ENCODE results near the gene EHF. TPM values are rescaled to one million over a fixed set of nuclear protein-coding genes. Genes with fewer than 3 reads are reported as not detected.

EHF gene
- total and polyA plus RNA-seq, 9 of the 15 experiments (the other 6 are each of a cell fraction or from before 2014, with no cell fraction given): 0.04 to 0.54 (median 0.37) TPM

GRCh38 chr11:34637303-34637702 lies 16.4 kb downstream of the EHF start:
- ChIA-PET POLR2A (no interaction called here), CTCF (ENCODE audit: low intra/inter-chr PET ratio) (no interaction called here)
- Histone ChIP-seq H3K4me3 (no peak overlapping the region), H3K9ac (ENCODE audit: insufficient read depth in 1 of 2, low read depth in 2 of 2, low read length in 2 of 2) (no peak overlapping the region), H3K4me2 (ENCODE audit: insufficient read depth, low read length) (no peak overlapping the region), H3K9me3 (replicated peaks; ENCODE audit: control insufficient read depth, insufficient read depth, low read depth, low read length) (no peaks in the 10 kb centered on the region), H3K4me1 (replicated peaks in 1 of 2; ENCODE audit: control insufficient read depth in 2 of 2, insufficient read depth in 2 of 2, low read length in 2 of 2) (peaks cover 5 to 7% of the 10 kb centered on the region in 2 experiments; a peak in 4 of 5 replicates), H3K27ac (ENCODE audit: extremely low read depth, low read depth, low read length) (no peak overlapping the region), H3K27me3 (ENCODE audit: control insufficient read depth in 2 of 2, insufficient read depth in 2 of 2, low read length in 2 of 2) (no peaks in the 10 kb centered on the region), H2AFZ (ENCODE audit: low read depth, low read length) (no peak overlapping the region), H4K20me1 (replicated peaks; ENCODE audit: control insufficient read depth, insufficient read depth, low read length) (no peaks in the 10 kb centered on the region), H3K36me3 (ENCODE audit: control insufficient read depth, insufficient read depth, low read length) (no peaks in the 10 kb centered on the region), H3K9me1 (ENCODE audit: control insufficient read depth, insufficient read depth, low read length) (no peaks in the 10 kb centered on the region), H3K79me2 (ENCODE audit: control insufficient read depth, insufficient read depth, low read length) (no peaks in the 10 kb centered on the region)
- in situ Hi-C loops (cut with MboI): no loop called here
- DNase-seq (ENCODE audit: extremely low read depth in 1 of 4, low spot score in 3 of 4): no peak
- no TSS peak for BruUV-seq (replicated peaks)
- no peak for FAIRE-seq
- WGBS (ENCODE audit: insufficient coverage, low coverage, missing lambda C conversion rate): 86% methylated on average over 5 of the region's 5 CpGs
- TF ChIP-seq NCOA4 (IDR thresholded peaks at IDR 0.05; ENCODE audit: partially characterized antibody): no peak
- TF ChIP-seq NEUROD1 (IDR thresholded peaks at IDR 0.05; ENCODE audit: borderline replicate concordance, low read depth, low read length, partially characterized antibody): no peak
- TF ChIP-seq DDX20 (tag; IDR thresholded peaks at IDR 0.05; ENCODE audit: low read depth): no peak
- no peak for TF ChIP-seq ZNF778 (CRISPR knock-in tag; IDR thresholded peaks at IDR 0.05)
- no peak for TF ChIP-seq ZNF318 (IDR thresholded peaks at IDR 0.05; ENCODE audit: borderline replicate concordance in 1 of 2, low read depth in 1 of 2)
- no peak for TF ChIP-seq CC2D1A (IDR thresholded peaks at IDR 0.05)
- no peak for TF ChIP-seq ZBTB17 (CRISPR knock-in tag; IDR thresholded peaks at IDR 0.05)
- TF ChIP-seq TAL1 (IDR thresholded peaks at IDR 0.05): no peak
- no peak for TF ChIP-seq TFE3 (CRISPR knock-in tag; IDR thresholded peaks at IDR 0.05)
- no peak for TF ChIP-seq ZNF57 (CRISPR knock-in tag; IDR thresholded peaks at IDR 0.05)
- no peak for TF ChIP-seq MYBL2 (IDR thresholded peaks at IDR 0.05; ENCODE audit: low read depth)
- no peak for TF ChIP-seq MYBL2 (CRISPR knock-in tag; IDR thresholded peaks at IDR 0.05; ENCODE audit: borderline replicate concordance)
- no peak for ATAC-seq
- intact Hi-C loops (cut with micrococcal nuclease): no loop called here

All from K562 (cell line).